ENCODE data around the gene RHOF.

- TF ChIP-seq, protein P1, sequence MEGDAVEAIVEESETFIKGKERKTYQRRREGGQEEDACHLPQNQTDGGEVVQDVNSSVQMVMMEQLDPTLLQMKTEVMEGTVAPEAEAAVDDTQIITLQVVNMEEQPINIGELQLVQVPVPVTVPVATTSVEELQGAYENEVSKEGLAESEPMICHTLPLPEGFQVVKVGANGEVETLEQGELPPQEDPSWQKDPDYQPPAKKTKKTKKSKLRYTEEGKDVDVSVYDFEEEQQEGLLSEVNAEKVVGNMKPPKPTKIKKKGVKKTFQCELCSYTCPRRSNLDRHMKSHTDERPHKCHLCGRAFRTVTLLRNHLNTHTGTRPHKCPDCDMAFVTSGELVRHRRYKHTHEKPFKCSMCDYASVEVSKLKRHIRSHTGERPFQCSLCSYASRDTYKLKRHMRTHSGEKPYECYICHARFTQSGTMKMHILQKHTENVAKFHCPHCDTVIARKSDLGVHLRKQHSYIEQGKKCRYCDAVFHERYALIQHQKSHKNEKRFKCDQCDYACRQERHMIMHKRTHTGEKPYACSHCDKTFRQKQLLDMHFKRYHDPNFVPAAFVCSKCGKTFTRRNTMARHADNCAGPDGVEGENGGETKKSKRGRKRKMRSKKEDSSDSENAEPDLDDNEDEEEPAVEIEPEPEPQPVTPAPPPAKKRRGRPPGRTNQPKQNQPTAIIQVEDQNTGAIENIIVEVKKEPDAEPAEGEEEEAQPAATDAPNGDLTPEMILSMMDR (IDR thresholded peaks at IDR 0.05; ENCODE audit: low read length), result no peak
- TF ChIP-seq EZH2 (IDR thresholded peaks at IDR 0.05; ENCODE audit: borderline replicate concordance, low read length), result no peak
Measured at GRCh38 chr12:121814429-121815119, 21.1 kb upstream of the RHOF start.

All from OCI-LY1 (cell line).